Glomerular visceral epithelial cell (primary cell): ENCODE measurements around the gene EPB41L3.
A peak's percentile ranks its signal among the peaks of the same experiment; 100 is the strongest.
"Not testable (repeated sequence)": the region's sequence is repeated elsewhere in the genome, so short reads cannot be mapped to it uniquely, and the experiment has no call there.

Experiments
- DNase-seq: peaks from one replicate; pipeline ENCODE4 v3.0.0-alpha.2; 2016; ENCODE audit errors: extremely low spot score

Gene EPB41L3

DNA sequence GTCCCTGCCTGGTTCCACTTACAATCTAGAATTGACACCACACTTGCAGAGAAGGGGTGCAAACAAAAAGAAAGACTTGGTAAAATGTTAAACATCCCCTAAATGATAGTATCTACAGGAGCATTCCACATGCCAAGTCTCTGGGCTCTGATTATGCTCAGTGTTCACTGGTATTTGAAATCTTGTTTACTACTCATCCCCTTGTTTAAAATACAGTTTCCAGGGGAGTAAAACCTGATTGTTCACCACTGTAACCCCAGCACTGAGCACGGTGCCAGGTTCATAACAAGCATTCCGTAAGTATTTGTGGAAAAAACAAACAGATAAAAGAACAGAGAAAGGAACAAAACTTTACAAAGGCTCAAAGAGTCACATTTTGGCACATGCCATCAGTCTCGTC is 11.7 kb downstream of the EPB41L3 start:
- DNase-seq = no peak

DNA sequence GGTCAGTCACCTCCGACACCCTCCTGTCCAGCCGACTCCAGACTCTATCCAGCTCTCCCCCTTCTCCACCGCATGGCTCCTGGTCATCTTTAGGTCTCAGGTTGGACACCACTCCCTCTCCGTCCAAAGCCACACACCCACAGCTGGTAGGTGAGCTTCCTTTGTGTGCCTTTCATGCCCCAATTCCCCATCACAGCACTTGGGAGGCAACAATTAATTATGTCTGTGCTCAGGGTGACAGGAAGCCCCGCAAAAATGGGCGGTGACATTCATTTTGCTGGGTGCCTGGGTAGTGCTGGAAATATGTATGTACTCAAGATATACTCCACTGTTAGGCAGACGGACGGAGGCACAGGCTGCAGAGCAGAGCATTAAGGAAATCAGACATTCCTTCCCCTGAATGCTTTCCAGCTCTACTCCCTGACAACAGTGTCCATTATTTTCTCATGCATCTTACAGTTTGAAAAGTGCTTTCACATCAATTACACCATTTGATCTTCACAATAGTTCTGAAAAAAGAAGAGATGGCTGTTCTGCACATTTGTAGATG is 13.1 kb downstream of the EPB41L3 start:
- DNase-seq = no peak

DNA sequence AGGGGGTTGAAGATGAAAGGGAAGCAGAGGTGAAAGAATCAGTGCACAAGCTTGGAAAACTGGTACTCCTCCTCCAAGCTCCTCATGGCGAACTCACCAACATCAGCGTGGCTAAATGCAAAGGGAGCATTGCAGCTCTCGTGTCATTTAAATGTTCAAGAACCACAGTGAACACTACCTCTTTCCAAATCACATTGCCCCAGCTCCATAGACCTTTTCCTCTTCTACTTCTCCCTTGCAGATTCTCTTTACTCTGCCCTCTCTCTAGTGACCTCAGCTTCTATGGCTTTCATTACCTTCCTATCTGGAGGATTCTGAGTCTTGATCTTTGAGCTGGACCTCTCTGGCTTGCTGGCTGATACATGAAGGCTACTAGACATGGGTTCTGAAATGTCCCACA is 14.3 kb downstream of the EPB41L3 start:
- DNase-seq = no peak

DNA sequence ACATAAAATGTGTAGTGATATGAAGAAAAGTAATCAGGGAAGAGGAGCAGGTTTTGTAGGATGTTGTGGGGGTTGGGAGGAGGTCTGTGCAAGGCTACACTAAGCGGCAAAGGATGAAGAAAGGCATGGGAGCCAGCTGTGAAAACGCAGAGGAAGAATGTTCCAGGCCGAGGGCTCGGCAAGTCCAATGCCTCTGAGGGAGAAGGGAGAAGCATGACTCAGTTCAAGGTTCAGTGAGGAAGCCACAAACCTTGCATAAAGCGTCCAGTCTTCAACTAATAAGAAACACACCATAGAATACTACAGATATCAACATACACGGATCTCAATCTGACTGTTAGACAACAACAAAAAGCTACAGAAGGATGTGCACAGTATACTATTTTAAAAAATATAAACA is 16.2 kb downstream of the EPB41L3 start:
- peak; percentile 85 for DNase-seq

DNA sequence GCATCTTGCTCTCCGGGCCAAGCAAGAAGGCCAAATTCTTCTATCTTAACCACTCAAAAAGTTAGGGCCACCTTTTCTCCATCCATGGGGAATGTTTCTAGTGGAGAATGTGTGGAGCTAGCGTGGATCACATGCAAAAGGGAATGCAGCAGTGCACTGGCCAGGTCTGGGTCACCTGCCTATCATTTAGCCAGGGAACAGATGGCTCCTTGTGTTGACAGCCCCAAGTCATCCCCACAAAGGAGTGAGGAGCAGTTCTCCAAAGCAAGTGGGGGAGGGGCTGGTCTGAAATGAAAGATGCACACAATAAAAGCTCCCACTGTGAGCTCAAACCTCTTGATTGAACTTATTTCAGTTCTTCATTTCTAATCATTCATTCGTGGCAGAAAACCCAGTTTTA is 19.1 kb downstream of the EPB41L3 start:
- DNase-seq = no peak

DNA sequence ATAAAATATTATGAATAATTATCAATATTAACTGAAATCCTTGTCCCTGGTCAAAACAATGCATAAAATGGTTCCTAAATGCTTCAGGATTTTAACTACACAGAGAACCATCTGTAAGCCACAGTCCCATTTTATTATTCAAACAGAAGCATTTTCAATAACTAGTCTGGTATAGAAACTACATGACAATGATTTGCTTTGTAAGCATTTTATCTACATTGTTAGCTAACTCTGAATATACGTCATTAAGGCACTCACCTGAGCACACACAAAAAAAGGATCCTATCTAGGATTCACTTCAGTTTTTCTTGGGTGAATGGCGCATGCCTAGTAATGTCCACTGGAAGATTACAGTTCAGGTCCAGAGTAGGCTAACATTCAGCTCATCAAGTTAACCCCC is 22.8 kb downstream of the EPB41L3 start:
- DNase-seq = no peak

GRCh38 chr18:5520464-5520863 is 23.3 kb downstream of the EPB41L3 start:
- DNase-seq = no peak

GRCh38 chr18:5519448-5520298 is 24.1 kb downstream of the EPB41L3 start:
- no peak for DNase-seq

GRCh38 chr18:5518899-5519371 is 24.9 kb downstream of the EPB41L3 start:
- no peak for DNase-seq

DNA sequence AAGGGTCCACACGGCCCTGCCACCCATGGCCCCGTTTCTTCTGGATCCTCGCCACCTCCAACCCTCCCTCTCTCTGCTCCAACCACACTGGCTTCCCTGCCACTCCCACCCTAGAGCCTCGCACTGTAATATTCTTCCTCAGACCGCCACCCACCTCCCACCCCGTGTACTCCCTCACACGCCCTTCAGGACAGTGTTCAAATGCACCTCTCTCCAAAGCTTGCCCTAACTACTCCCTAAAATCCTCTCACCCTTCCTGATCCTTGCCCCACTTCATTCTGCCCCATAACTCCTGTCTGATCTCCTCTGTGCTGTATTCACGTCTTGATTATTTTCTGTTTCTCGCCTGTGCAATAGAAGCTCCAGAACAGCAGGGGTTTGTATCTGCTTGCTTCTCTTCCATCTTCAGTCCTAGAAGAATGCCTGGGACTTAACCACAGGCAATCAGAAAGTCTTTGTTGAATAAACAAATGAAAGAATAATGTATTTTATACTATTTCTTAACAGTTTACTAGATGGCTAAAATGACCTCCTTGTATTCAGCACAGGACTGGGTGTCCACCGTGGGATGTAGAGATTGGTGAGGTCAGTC is 25.5 kb downstream of the EPB41L3 start:
- DNase-seq = no peak

DNA sequence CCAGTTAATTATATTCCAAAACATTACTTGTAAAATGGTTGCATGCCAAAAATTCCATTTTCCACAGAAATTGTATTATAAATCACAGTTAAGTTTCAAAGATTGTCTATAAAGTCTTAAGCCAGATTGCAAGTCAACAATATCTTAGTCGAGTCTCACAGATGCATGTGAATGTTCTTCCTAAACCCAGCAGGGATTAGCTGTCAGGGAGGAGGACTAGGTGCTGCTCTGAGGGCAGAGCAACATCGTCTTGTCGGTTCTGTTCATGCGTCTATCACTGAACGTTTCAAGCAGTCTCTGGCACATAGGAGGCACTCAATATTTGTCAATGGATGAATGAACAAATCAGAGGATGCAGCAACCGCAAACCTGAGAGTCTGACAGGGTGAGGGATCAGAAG is 27.0 kb downstream of the EPB41L3 start:
- no peak for DNase-seq

- DNase-seq = no peak
Observed at GRCh38 chr18:5515011-5515784, 28.6 kb downstream of the EPB41L3 start.

GRCh38 chr18:5513947-5514346 is 29.9 kb downstream of the EPB41L3 start:
- DNase-seq = no peak

- peak; percentile 16 for DNase-seq
Observed at GRCh38 chr18:5512176-5512575, 31.6 kb downstream of the EPB41L3 start.

- DNase-seq = not testable (repeated sequence)
Observed at GRCh38 chr18:5511541-5511940, 32.3 kb downstream of the EPB41L3 start.

DNA sequence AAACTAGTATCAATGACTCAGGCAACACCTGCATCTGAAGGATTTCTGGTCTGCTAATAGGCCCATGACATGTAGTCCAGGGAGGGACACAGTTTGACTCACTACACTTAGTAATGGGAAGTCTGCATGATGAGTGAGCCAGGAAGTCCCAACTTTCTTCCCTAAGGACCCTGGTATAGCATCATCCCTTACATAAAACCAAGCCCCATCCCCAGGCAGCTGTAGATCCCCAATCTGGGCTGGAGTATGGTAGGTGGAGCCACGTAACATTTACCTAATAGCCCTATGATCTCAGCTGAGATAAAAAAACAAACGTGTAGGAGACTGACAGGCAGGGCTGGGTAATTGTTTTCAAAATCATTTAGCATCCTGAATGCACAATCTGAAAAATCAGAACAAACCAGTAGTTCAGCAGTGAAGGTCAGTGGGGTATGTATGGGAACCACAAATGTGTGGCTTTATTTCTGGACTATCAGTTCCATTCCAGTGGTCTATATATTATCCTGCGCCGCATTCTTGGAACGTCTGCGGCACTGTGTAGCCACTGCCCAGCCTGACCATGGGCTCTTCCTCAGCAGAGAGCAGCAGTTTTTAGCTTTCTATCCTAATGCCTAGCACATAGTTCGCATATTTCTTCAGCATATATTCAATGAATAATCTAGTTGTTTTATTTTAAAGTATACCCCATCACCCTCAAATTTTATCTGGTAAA is 33.5 kb downstream of the EPB41L3 start:
- DNase-seq = peak; percentile 63

GRCh38 chr18:5508821-5509220 is 35.0 kb downstream of the EPB41L3 start:
- DNase-seq = no peak

- no peak for DNase-seq
Observed at GRCh38 chr18:5507756-5508155, 36.0 kb downstream of the EPB41L3 start.

DNA sequence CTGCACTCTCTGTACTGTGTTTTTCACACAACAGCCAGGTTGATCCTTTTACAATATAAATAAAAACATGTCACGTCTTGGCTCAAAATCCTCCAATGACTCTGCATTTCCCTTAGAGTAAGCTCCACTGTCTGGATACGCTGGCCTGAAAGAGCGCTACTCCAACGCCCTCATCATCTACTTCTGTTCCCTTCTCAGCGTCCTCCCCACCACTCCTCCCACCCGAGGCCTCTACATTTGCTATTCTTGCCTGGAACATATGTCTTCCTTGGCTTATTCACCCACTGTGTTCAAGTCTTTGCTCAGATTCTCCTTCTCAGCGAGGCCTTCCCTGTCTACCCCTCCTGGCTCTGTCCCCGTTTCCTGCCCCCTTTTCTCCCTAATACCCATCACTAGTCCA is 37.6 kb downstream of the EPB41L3 start:
- no peak for DNase-seq

DNA sequence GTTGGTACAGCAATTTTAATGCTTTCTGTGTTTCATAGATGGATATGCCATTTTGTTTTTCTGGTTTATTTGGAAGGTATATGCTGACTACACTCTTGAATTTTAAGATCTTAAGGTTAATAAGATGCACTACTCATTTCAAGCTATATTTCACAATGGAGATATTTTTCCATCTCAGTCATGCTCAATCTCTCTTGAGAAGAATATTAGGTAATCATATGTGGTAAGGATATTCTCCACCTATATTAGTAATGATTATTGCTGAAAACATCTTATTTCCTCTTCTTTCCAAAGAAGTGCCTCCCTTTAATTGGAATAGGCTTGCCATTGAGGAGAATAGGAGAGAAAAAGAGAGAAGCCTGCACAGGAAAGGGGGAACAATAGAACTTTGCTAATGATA is 40.1 kb downstream of the EPB41L3 start:
- no peak for DNase-seq

GRCh38 chr18:5500158-5500939 is 43.4 kb downstream of the EPB41L3 start:
- no peak for DNase-seq
